HEK293 (cell line): ENCODE results near the gene AIG1.

ENCODE experiments used
- CTCF ChIA-PET: fragments of 350-600 bp; formaldehyde crosslinking; extraction: SDS; loops from one replicate; lab custom pipeline; 2021; ENCODE audit warnings: antibody characterized with exemption; lab: Yijun Ruan, JAX
- POLR2A ChIA-PET: fragments of 300-600 bp; formaldehyde crosslinking; extraction: SDS; loops from one replicate; lab custom pipeline; 2020; ENCODE audit warnings: antibody characterized with exemption, inconsistent platforms; lab: Yijun Ruan, JAX
- H3K27ac ChIP-seq: fragments of 200-500 bp; sonication (Bioruptor generic); 2 replicates; pipeline ENCODE4 v1.5.1; 2014; ENCODE audit warnings: low read depth, low read length, control low read depth, inconsistent platforms; ENCODE audit errors: extremely low read depth
- H3K36me3 ChIP-seq, 2 experiments: fragments of 200-500 bp in 1 of 2; sonication (Bioruptor generic) in 1 of 2; 1 replicate in 1 of 2; 2 replicates in 1 of 2; pipeline ENCODE4 v1.5.1; 2014 to 2017; ENCODE audit warnings: inconsistent platforms in 2 of 2, low read length in 2 of 2; ENCODE audit not compliant: control insufficient read depth in 2 of 2, insufficient read depth in 1 of 2
- H3K4me1 ChIP-seq: fragments of 200-500 bp; sonication (Bioruptor generic); 2 replicates; pipeline ENCODE4 v1.5.1; 2014; ENCODE audit warnings: mild to moderate bottlenecking, low read length, inconsistent platforms; ENCODE audit not compliant: control insufficient read depth, insufficient read depth
- H3K4me3 ChIP-seq: 2 replicates; pipeline ENCODE4 v1.5.1; 2011; ENCODE audit warnings: low read depth, mild to moderate bottlenecking, control low read depth, low read length, moderate library complexity
- H3K9me3 ChIP-seq: fragments of 200-500 bp; sonication (Bioruptor generic); 2 replicates; pipeline ENCODE4 v1.5.1; 2014; ENCODE audit warnings: low read depth, low read length, inconsistent platforms; ENCODE audit not compliant: control insufficient read depth, insufficient read depth
- ATF2 ChIP-seq: fragments of 450-650 bp; formaldehyde crosslinking; IDR thresholded peaks from 2 replicates; pipeline ENCODE4 v1.5.1; 2016; ENCODE audit warnings: missing biosample characterization, missing genetic modification characterization, low read depth
- EGR2 ChIP-seq: fragments of 450-650 bp; formaldehyde crosslinking; IDR thresholded peaks from 2 replicates; pipeline ENCODE4 v1.5.1; 2016; ENCODE audit warnings: low read depth, missing biosample characterization, missing genetic modification characterization
- FEZF1 ChIP-seq: fragments of 450-650 bp; formaldehyde crosslinking; IDR thresholded peaks from 2 replicates; pipeline ENCODE4 v1.5.1; 2016; ENCODE audit warnings: missing biosample characterization, missing genetic modification characterization
- KLF10 ChIP-seq: fragments of 450-650 bp; IDR thresholded peaks from 2 replicates; pipeline ENCODE4 v1.5.1; 2018; ENCODE audit warnings: missing biosample characterization, mild to moderate bottlenecking, missing genetic modification characterization
- KLF16 ChIP-seq: fragments of 450-650 bp; formaldehyde crosslinking; IDR thresholded peaks from 2 replicates; pipeline ENCODE4 v1.5.1; 2017; ENCODE audit warnings: missing biosample characterization, missing genetic modification characterization
- KLF17 ChIP-seq: fragments of 450-650 bp; formaldehyde crosslinking; IDR thresholded peaks from 2 replicates; pipeline ENCODE4 v1.5.1; 2016; ENCODE audit warnings: missing biosample characterization, missing genetic modification characterization
- KLF7 ChIP-seq: fragments of 450-650 bp; formaldehyde crosslinking; IDR thresholded peaks from 2 replicates; pipeline ENCODE4 v1.5.1; 2016; ENCODE audit warnings: missing biosample characterization, missing genetic modification characterization, borderline replicate concordance
- KLF8 ChIP-seq: fragments of 450-650 bp; formaldehyde crosslinking; IDR thresholded peaks from 2 replicates; pipeline ENCODE4 v1.5.1; 2016; ENCODE audit warnings: missing biosample characterization, missing genetic modification characterization
- MEIS1 ChIP-seq: sonication (generic); formaldehyde crosslinking; IDR thresholded peaks from 2 replicates; pipeline ENCODE4 v1.8.1; 2022; ENCODE audit warnings: missing genetic modification reagents, mild to moderate bottlenecking, borderline replicate concordance
- MYNN ChIP-seq: fragments of 450-650 bp; formaldehyde crosslinking; IDR thresholded peaks from 2 replicates; pipeline ENCODE4 v1.5.1; 2016; ENCODE audit warnings: missing biosample characterization, missing genetic modification characterization, borderline replicate concordance
- PRDM1 ChIP-seq: fragments of 450-650 bp; formaldehyde crosslinking; IDR thresholded peaks from 2 replicates; pipeline ENCODE4; 2016; ENCODE audit warnings: missing biosample characterization, missing genetic modification characterization
- SCRT1 ChIP-seq: fragments of 450-650 bp; formaldehyde crosslinking; IDR thresholded peaks from 2 replicates; pipeline ENCODE4 v1.5.1; 2016; ENCODE audit warnings: missing biosample characterization, missing genetic modification characterization, borderline replicate concordance
- SETDB1 ChIP-seq: IDR thresholded peaks from one replicate; pipeline ENCODE4 v1.6.1; 2017; ENCODE audit warnings: mild to moderate bottlenecking, low read length, moderate library complexity, mixed read lengths; ENCODE audit not compliant: insufficient read length
- SP2 ChIP-seq: fragments of 450-650 bp; formaldehyde crosslinking; IDR thresholded peaks from 2 replicates; pipeline ENCODE4 v1.5.1; 2016; ENCODE audit warnings: missing biosample characterization, missing genetic modification characterization
- ZBTB20 ChIP-seq: fragments of 450-650 bp; formaldehyde crosslinking; IDR thresholded peaks from 2 replicates; pipeline ENCODE4 v1.5.1; 2016; ENCODE audit warnings: missing biosample characterization, missing genetic modification characterization
- ZBTB8A ChIP-seq: fragments of 450-650 bp; formaldehyde crosslinking; IDR thresholded peaks from 2 replicates; pipeline ENCODE4 v1.5.1; 2016; ENCODE audit warnings: missing biosample characterization, missing genetic modification characterization
- ZEB2 ChIP-seq: fragments of 450-650 bp; formaldehyde crosslinking; IDR thresholded peaks from 2 replicates; pipeline ENCODE4 v1.5.1; 2016; ENCODE audit warnings: missing biosample characterization, missing genetic modification characterization
- ZFP41 ChIP-seq: fragments of 450-650 bp; formaldehyde crosslinking; IDR thresholded peaks from 2 replicates; pipeline ENCODE4 v1.5.1; 2016; ENCODE audit warnings: missing biosample characterization, missing genetic modification characterization, borderline replicate concordance
- ZNF138 ChIP-seq: fragments of 450-650 bp; formaldehyde crosslinking; IDR thresholded peaks from 2 replicates; pipeline ENCODE4 v1.5.1; 2016; ENCODE audit warnings: missing biosample characterization, missing genetic modification characterization, borderline replicate concordance
- ZNF146 ChIP-seq: fragments of 450-650 bp; formaldehyde crosslinking; IDR thresholded peaks from 2 replicates; pipeline ENCODE4 v1.5.1; 2016; ENCODE audit warnings: missing biosample characterization, missing genetic modification characterization
- ZNF2 ChIP-seq: fragments of 450-650 bp; formaldehyde crosslinking; IDR thresholded peaks from 2 replicates; pipeline ENCODE4 v1.5.1; 2016; ENCODE audit warnings: missing biosample characterization, missing genetic modification characterization
- ZNF324 ChIP-seq: fragments of 450-650 bp; formaldehyde crosslinking; IDR thresholded peaks from 2 replicates; pipeline ENCODE4 v1.5.1; 2016; ENCODE audit warnings: missing biosample characterization, missing genetic modification characterization
- ZNF362 ChIP-seq: fragments of 450-650 bp; formaldehyde crosslinking; IDR thresholded peaks from 2 replicates; pipeline ENCODE4 v1.5.1; 2016; ENCODE audit warnings: missing biosample characterization, missing genetic modification characterization
- ZNF391 ChIP-seq: fragments of 450-650 bp; formaldehyde crosslinking; IDR thresholded peaks from 2 replicates; pipeline ENCODE4 v1.5.1; 2016; ENCODE audit warnings: low read depth, missing biosample characterization, missing genetic modification characterization, borderline replicate concordance
- ZNF501 ChIP-seq: fragments of 450-650 bp; formaldehyde crosslinking; IDR thresholded peaks from 2 replicates; pipeline ENCODE4 v1.5.1; 2016; ENCODE audit warnings: missing biosample characterization, missing genetic modification characterization
- ZNF580 ChIP-seq: fragments of 450-650 bp; formaldehyde crosslinking; IDR thresholded peaks from 2 replicates; pipeline ENCODE4 v1.5.1; 2016; ENCODE audit warnings: missing biosample characterization, missing genetic modification characterization
- ZNF629 ChIP-seq: fragments of 450-650 bp; formaldehyde crosslinking; IDR thresholded peaks from 2 replicates; pipeline ENCODE4 v1.5.1; 2017; ENCODE audit warnings: missing biosample characterization, missing genetic modification characterization
- ZNF701 ChIP-seq: fragments of 450-650 bp; formaldehyde crosslinking; IDR thresholded peaks from 2 replicates; pipeline ENCODE4 v1.5.1; 2016; ENCODE audit warnings: missing biosample characterization, missing genetic modification characterization
- ZNF76 ChIP-seq: fragments of 450-650 bp; formaldehyde crosslinking; IDR thresholded peaks from 2 replicates; pipeline ENCODE4; 2016; ENCODE audit warnings: low read depth, missing biosample characterization, missing genetic modification characterization, borderline replicate concordance
- ZNF843 ChIP-seq: fragments of 450-650 bp; formaldehyde crosslinking; IDR thresholded peaks from 2 replicates; pipeline ENCODE4 v1.5.1; 2016; ENCODE audit warnings: missing biosample characterization, missing genetic modification characterization
- TF ChIP-seq, protein P1 (sequence below): fragments of 450-650 bp; formaldehyde crosslinking; IDR thresholded peaks from 2 replicates; pipeline ENCODE4 v1.5.1; 2017; ENCODE audit warnings: missing biosample characterization, missing genetic modification characterization

The AIG1 gene

GRCh38 chr6:143059663-143060353, 881 bp upstream of the AIG1 start (continued):
- TF ChIP-seq SCRT1, result peak; percentile 98
- TF ChIP-seq ZNF76 (tag by site-specific recombination), result no peak
- 0 out of 2 replicates have a peak, but pooled peaks have one; percentile 15 for TF ChIP-seq ZNF2 (tag by site-specific recombination)
- TF ChIP-seq ZNF501 (tag by site-specific recombination), result no peak
- TF ChIP-seq ZFP41 (tag by site-specific recombination), result no peak
- TF ChIP-seq SP2, result no peak
- TF ChIP-seq PRDM1 (tag by site-specific recombination), result peak; percentile 64
- no peak for TF ChIP-seq ZNF362 (tag by site-specific recombination)
- TF ChIP-seq EGR2, result no peak
- TF ChIP-seq, protein P1, sequence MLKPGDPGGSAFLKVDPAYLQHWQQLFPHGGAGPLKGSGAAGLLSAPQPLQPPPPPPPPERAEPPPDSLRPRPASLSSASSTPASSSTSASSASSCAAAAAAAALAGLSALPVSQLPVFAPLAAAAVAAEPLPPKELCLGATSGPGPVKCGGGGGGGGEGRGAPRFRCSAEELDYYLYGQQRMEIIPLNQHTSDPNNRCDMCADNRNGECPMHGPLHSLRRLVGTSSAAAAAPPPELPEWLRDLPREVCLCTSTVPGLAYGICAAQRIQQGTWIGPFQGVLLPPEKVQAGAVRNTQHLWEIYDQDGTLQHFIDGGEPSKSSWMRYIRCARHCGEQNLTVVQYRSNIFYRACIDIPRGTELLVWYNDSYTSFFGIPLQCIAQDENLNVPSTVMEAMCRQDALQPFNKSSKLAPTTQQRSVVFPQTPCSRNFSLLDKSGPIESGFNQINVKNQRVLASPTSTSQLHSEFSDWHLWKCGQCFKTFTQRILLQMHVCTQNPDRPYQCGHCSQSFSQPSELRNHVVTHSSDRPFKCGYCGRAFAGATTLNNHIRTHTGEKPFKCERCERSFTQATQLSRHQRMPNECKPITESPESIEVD (tag by site-specific recombination), result peak; percentile 92
- no peak for TF ChIP-seq FEZF1 (tag by site-specific recombination)

GRCh38 chr6:143060354-143060805, 309 bp upstream of the AIG1 start:
- peak overlapping the region; percentile 72; the same call in 1 of the 2 replicates for H3K27ac ChIP-seq
- ChIA-PET CTCF (interaction anchor here (1.0 to 1.2 kb wide), 2 partner anchors 367 to 368 kb away, joined by 3 read pairs; no protein-coding TSS in a partner anchor), POLR2A (interaction anchor here (0.6 to 1.7 kb wide), 5 partner anchors 178 to 494 kb away, joined by 3 to 4 read pairs (median 3); partner anchors contain the start of genes ADAT2 and PEX3)
- no peaks in the 10 kb centered on the region for H3K9me3 ChIP-seq
- H3K4me3 ChIP-seq, result peak overlapping the region; percentile 93
- no peaks in the 10 kb centered on the region for H3K4me1 ChIP-seq
- no peaks in the 10 kb centered on the region for H3K36me3 ChIP-seq
- TF ChIP-seq ZEB2, result peak; percentile 60; the same call in 1 of the 2 replicates
- 0 out of 2 replicates have a peak, but pooled peaks have one; percentile 47 for TF ChIP-seq KLF7
- TF ChIP-seq ZNF324, result peak; percentile 84
- TF ChIP-seq ZNF701 (tag by site-specific recombination), result no peak
- no peak; the same call in 1 of the 2 replicates for TF ChIP-seq MYNN (tag by site-specific recombination)
- TF ChIP-seq ZNF146 (tag by site-specific recombination), result no peak
- TF ChIP-seq ATF2 (tag by site-specific recombination), result peak; percentile 86
- TF ChIP-seq SETDB1, result no peak
- peak; percentile 97 for TF ChIP-seq ZBTB8A (tag by site-specific recombination)
- peak; percentile 34; the same call in 1 of the 2 replicates for TF ChIP-seq KLF17 (tag by site-specific recombination)
- peak; percentile 97 for TF ChIP-seq ZBTB20 (tag by site-specific recombination)
- peak; percentile 43; the same call in 1 of the 2 replicates for TF ChIP-seq ZNF843 (tag by site-specific recombination)
- 0 out of 2 replicates have a peak, but pooled peaks have one; percentile 27 for TF ChIP-seq ZNF580 (tag by site-specific recombination)
- TF ChIP-seq MEIS1 (CRISPR knock-in tag), result no peak
- peak; percentile 49 for TF ChIP-seq KLF8 (tag by site-specific recombination)
- TF ChIP-seq ZNF138 (tag by site-specific recombination), result no peak
- TF ChIP-seq ZNF391 (tag by site-specific recombination), result 0 out of 2 replicates have a peak, but pooled peaks have one; percentile 29
- TF ChIP-seq ZNF629 (tag by site-specific recombination), result peak; percentile 99
- TF ChIP-seq KLF10, result peak; percentile 87; the same call in 1 of the 2 replicates
- peak; percentile 89 for TF ChIP-seq KLF16
